GM19468 (cell line): ENCODE data around the gene CAMK1D.
"Not testable (repeated sequence)": the region's sequence is repeated elsewhere in the genome, so short reads cannot be mapped to it uniquely, and the experiment has no call there.

Experiments used
- ATAC-seq: cut with Tn5 transposase; IDR thresholded peaks from one replicate; pipeline ENCODE4 v1.9.1; 2021; ENCODE audit warnings: mild to moderate bottlenecking, moderate library complexity, moderate number of reproducible peaks; ENCODE audit not compliant: unreplicated experiment; ENCODE audit errors: extremely low read depth

Gene CAMK1D

GRCh38 chr10:12419262-12419847 lies 70.0 kb downstream of the CAMK1D start:
- ATAC-seq, result no peak

DNA sequence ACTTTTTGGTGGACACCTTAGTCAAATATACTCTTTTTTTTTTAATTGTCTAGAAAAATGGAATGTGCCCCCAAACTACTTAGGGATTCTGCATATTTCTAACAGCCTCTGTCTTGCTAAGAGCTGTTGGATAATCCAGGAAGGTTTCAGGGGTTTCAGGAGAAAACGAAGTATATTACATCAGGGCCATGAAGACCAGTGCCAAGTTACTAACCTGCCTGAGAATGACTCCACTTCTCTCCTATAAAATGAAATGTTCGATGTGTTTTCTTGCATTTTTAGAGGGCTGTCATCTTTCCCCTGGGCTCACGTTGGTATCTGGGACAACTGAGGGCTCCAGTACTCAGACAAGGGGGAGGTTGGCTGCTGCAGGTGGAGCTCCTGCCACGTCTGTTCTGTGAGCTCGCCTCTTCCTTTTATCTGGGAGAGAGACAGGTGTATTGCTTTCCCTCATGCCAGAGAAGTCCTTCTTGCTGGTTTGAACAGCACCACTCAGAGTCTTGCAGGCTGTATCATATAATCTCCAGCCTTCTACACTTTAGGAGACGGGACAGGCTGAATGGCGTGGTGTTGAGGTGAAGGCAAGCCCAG lies 71.3 kb downstream of the CAMK1D start:
- no peak for ATAC-seq

- no peak for ATAC-seq
These were observed 72.8 kb downstream of the CAMK1D start for GRCh38 chr10:12422189-12422588.

DNA sequence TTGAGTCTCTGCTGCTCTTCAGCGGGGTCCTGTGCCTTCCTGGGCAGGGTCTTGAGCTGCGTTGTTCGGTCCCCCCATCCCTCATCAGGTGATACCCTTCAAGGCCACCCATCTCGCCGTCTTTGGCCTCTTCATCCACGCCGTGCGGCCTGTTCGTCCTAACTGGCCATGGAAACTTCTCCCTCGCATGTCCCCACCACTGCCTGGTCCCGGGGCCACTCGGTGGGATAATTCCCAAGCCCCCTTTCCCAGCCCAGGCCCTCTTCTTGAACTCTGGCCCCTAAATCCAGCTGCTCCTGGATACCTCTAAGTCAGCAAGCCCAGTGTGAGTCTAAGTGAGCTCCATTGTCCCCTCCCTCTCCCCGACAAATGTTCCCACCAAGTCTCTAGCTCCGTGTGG lies 74.5 kb downstream of the CAMK1D start:
- no peak for ATAC-seq

- ATAC-seq, result no peak
These were observed 77.9 kb downstream of the CAMK1D start for GRCh38 chr10:12427276-12427675.

GRCh38 chr10:12428447-12429135 lies 79.2 kb downstream of the CAMK1D start:
- ATAC-seq, result no peak

DNA sequence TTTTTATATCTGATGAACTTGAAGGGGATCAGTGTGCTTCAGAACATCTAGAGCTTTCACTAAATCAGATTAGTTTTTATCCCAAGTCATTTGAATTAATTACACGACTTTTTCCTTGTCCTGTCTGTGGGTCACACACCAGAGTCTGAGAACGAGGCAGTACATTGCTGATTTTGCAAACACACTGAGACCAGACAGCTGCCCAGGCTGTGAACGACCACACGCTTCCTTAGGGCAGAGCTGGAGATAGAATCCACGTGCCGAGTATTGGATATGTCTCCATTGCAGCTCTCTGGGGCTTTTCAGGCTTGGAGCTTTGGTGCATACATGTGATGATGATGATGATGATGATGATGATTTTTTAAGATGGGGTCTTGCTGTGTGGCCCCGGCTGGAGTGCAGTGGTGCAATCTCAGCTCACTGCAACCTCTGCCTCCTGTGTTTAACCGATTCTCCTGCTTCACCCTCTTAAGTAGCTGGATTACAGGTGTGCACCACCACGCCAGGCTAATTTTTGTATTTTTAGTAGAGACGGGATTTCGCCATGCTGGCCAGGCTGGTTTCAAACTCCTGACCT lies 81.1 kb downstream of the CAMK1D start:
- ATAC-seq, result no peak

- ATAC-seq, result no peak
These were observed 82.1 kb downstream of the CAMK1D start for GRCh38 chr10:12431151-12432101.

DNA sequence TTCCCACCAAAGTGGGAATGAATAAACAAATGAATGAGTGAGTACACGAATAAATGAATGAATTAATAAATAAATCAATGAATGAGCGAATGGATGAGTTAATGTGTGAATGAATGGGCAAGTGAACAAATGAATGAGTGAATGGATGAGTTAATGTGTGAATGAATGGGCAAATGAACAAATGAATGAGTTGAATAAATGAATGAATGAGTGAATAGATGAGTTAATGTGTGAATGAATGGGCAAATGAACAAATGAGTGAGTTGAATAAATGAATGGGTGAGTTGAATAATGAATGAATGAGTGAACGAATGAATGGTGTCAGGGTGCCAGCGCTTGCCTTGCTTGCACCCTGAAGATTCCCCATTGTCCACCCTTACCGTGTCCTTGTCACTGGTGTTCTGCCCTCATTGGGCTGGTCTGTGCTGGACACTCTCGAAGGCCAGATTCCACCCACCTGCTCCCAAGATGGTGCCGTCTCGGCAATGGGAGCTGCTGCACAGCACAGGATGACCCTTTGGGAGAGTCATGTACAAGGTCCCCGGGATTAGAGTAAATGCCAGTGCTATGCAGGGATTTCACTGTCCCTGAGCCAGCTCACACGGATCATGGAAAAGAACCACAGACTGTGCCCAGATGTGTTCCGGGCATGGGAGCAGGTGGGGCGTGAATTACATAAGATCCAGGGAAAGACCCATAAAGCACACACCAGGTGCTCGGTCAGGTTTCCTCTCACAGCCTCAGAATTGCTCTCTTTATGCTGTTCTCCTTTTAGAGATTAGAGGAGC lies 83.2 kb downstream of the CAMK1D start:
- no peak for ATAC-seq

GRCh38 chr10:12434277-12434676 lies 84.9 kb downstream of the CAMK1D start:
- no peak for ATAC-seq

DNA sequence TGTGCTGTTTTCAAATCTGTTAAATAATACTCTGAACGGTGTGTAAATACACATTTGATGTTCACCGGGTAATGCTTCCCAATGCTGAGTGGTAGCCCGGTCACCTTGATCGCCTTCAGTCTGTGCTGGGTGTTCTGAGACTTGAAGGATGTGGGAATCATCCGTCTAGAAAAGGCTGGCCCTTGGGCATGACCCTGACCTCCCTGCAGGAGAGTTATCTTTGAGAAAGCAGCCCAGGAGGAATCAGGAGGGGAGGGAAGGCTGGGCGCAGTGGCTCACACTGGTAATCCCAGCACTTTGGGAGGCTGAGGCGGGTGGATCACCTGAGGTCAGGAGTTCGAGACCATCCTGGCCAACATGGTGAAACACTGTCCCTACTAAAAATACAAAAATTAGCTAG lies 85.3 kb downstream of the CAMK1D start:
- not testable (repeated sequence) for ATAC-seq

GRCh38 chr10:12435348-12435747 lies 86.0 kb downstream of the CAMK1D start:
- no peak for ATAC-seq

DNA sequence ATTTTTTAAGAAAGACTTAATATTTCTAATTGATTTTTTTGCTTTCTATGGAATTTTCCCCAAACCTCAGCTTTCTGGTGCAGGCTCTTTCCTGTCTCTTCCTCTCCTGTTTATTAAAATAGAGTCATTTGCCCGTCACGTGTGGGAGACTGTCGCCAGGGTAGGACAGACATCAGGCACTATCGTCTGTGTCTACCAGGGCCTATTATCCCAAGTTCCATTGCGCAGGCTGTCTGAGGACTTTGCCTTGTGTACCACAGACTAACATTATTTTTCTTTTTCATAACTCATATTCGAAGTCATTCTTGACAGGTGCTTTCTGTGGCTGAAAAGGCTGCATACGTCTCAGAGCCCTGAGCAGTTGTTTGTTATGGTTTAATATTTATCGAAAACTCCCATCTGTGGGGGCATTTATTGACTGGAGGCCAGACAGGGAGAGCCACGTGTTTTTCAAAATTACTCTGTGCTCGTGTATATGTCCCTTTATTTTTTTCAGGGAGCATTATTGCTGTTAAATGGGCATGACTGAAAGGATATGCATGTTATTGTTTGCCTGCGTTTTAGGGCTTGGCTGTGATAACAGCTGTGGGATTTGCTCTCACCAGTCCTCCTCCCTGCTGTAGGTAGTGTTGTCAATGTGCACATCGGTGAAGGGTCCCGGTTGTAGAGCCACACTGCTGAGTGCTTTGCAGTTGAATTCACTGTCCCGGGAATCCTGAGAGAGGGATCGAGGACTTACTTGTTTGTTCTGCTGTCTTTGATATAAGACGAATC lies 89.8 kb downstream of the CAMK1D start:
- no peak for ATAC-seq

- ATAC-seq, result not testable (repeated sequence)
These were observed 90.4 kb downstream of the CAMK1D start for GRCh38 chr10:12439767-12440166.

GRCh38 chr10:12443026-12443425 lies 93.7 kb downstream of the CAMK1D start:
- ATAC-seq, result no peak

GRCh38 chr10:12444981-12445700 lies 95.8 kb downstream of the CAMK1D start:
- ATAC-seq, result no peak

DNA sequence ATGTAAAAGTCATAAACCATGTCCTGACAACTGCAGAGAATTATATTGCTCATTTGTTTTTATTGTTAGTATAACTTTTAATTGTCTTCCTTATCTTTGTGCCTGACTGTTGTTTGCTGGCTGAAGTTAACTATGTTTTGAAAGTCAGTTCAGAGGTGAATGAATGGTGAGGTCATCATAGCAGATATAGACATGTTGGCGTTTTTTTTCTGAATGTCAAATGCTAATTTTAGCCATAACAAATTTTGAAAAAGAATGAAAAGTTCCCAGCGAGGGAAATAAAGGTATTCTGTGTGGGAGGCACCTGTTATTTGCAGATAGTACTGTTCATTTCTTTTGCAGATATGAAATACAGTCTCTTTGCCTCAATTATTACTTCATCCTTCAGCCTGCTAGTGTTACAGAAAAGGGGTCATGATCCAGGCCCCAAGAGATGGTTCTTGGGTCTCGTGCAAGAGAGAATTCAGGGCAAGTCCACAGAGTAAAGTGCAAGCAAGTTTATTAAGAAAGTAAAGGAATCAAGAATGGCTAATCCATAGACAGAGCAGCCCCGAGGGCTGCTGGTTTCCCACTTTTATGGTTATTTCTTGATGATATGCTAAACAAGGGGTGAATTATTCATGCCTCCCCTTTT lies 96.5 kb downstream of the CAMK1D start:
- ATAC-seq, result no peak

DNA sequence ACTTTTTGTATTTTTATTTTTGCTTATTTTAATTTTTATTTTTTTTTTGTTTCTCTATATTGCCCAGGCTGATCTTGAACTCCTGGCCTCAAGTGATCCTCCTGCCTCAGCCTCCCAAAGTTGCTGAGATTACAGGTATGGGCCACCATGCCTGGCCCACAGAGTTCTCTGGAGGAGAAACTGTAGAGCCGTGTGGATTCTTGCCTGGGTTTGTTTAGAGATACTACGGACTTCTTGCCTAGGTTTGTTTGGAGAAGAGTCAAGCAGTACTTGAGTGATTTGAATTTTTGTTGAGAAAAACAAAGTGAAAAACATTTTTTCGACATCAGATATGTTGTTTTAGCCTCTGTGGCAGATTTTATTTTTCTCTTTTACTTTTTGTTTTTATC lies 99.0 kb downstream of the CAMK1D start:
- ATAC-seq, result no peak
